NK-92 (cell line): ENCODE results near the gene GGTLC3.
"Not testable (repeated sequence)": the region's sequence is repeated elsewhere in the genome, so short reads cannot be mapped to it uniquely, and the experiment has no call there.

ENCODE experiments used
- DNase-seq: peaks from one replicate; lab custom pipeline; 2025; ENCODE audit not compliant: unreplicated experiment; lab: John Stamatoyannopoulos, UW

GGTLC3 gene

DNA sequence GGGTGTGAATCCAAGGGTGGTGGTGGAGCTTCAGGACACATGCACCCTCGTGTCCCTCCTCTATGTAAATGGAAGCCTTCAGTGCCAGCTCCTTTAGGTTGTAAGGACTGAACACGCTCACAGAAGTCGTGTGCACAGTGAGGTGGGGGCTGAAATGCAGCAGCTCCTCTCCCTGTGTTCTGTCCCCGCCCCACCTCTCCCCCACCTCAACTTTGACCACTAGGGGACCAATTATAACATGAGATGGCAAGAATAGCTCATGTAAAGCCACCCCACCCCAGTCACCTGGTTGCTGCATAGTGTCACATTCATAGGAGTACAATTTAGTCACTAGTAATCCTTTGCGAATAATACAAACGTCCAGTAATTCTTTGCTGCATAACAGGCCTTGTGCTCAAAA lies 4.8 kb upstream of the GGTLC3 start:
- DNase-seq = not testable (repeated sequence)

DNA sequence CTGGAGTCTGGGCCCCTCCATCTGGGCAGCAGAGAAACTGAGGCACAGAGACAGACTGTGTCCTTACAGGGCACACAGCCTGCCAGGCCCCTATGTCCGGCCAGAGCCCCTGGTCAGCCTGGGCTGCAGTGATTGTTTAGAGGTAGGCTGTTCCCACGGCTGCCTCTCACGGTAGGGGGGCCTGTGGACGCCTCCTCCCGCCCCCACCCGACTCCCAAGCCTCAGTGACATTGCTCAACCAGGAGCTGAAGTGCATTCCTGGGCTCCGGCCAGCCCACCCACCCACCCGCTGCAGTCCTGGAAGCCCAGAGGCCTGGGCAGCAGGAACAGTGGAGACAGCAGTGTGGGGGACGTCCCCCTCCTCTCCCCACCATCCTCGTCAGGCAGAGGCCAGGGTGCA lies 4.5 kb downstream of the GGTLC3 start:
- DNase-seq = not testable (repeated sequence)

DNA sequence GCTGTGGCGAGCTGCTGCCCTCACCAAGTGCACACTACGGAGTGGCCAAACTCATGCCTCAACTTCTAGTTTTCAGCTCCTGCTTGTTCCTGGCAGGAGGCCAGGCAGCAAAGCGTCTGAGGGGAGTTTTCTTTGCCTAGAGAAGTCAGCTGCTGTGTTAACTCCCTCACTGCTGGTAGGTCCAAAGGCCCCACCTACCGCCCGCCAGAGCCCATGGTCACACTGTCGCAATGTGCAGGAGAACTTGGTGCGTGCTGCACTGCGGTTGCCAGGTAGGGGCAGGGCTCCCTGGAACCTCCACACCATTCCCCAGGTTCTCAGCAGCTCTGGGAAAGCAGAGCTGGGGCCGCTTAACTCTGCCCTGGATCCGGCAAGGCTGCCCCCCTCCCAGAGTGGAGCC lies 5.6 kb downstream of the GGTLC3 start:
- not testable (repeated sequence) for DNase-seq

- DNase-seq = not testable (repeated sequence)
These were observed 6.6 kb downstream of the GGTLC3 start for GRCh38 chr22:18511327-18511726.

DNA sequence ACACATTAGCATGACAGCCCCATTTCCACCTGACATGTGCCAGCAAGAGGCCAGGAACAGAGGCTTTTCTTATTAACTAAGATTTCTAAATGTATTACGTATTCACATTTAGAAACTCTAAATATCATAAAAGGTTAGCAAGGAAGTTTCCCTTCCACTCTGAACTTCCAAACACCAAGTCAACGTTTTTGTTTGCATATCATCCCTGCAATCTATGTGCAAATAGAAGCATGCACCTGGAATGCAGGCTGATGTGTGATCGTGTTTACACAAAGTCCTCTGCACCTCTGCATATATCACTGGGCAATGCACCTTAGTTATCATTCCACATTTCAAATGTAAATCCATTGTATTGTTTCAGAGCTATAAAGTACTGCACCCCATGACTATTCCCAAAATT lies 21.7 kb downstream of the GGTLC3 start:
- DNase-seq = not testable (repeated sequence)
